ENCODE results near the gene GRAP2. TPM values are rescaled to one million over a fixed set of nuclear protein-coding genes. Genes with fewer than 3 reads are reported as not detected.

GRAP2 gene
- total RNA-seq, 1 experiment from 2014 or later: 0.42 TPM

- Histone ChIP-seq H3K9me2 (ENCODE audit: insufficient read depth) (no peaks in the 10 kb centered on the region), H3K27ac (ENCODE audit: low read depth, low read length) (no peak overlapping the region), H3K4me3 (replicated peaks in 1 of 2; ENCODE audit: low read depth in 1 of 2, low read length in 2 of 2) (no peak overlapping the region), H3K9me3 (ENCODE audit: control insufficient read depth in 1 of 2, insufficient read depth in 1 of 2, low read depth in 1 of 2, low read length in 2 of 2) (no peaks in the 10 kb centered on the region), H3K36me3 (ENCODE audit: control insufficient read depth in 1 of 2, insufficient read depth in 2 of 2, low read length in 2 of 2) (peaks cover 6% of the 10 kb centered on the region in 2 experiments; a peak in 2 of 4 replicates), H3K4me2 (ENCODE audit: low read length) (no peak overlapping the region), H4K20me1 (ENCODE audit: insufficient read depth) (no peaks in the 10 kb centered on the region), H3K4me1 (ENCODE audit: control insufficient read depth in 1 of 2, insufficient read depth in 2 of 2, low read length in 2 of 2) (peaks cover 21 to 30% of the 10 kb centered on the region in 2 experiments), H3K79me2 (ENCODE audit: insufficient read depth, low read length) (peaks cover 81% of the 10 kb centered on the region), H3K27me3 (ENCODE audit: insufficient read depth, low read length) (no peaks in the 10 kb centered on the region), H3K9ac (ENCODE audit: low read length) (no peak overlapping the region), H2AFZ (ENCODE audit: low read depth, low read length, poor library complexity, severe bottlenecking) (no peak overlapping the region)
- DNase-seq (ENCODE audit: low read depth, low spot score) (no peak), ATAC-seq (no peak)
- intact Hi-C loops (cut with micrococcal nuclease): no loop called here
- CTCF ChIA-PET: no interaction called here
- POLR2A ChIA-PET: no interaction called here
- BruUV-seq (replicated peaks): no TSS peak
- RAD21 ChIA-PET (ENCODE audit: low non-redundant PET in 1 of 2, low total read pairs in 2 of 2, uncharacterized antibody in 2 of 2, unreplicated experiment in 2 of 2): no interaction called here
- no peak for TF ChIP-seq EZH2phosphoT487 (IDR thresholded peaks at IDR 0.05; ENCODE audit: borderline replicate concordance)
- TF ChIP-seq SRF (IDR thresholded peaks at IDR 0.05; ENCODE audit: low read depth): no peak
- TF ChIP-seq MAX (IDR thresholded peaks at IDR 0.05): no peak
- no peak for TF ChIP-seq ZFX (IDR thresholded peaks at IDR 0.05)
Observed at GRCh38 chr22:40001106-40001505, 100.2 kb downstream of the GRAP2 start.

- Histone ChIP-seq H3K4me1 (ENCODE audit: control insufficient read depth in 1 of 2, insufficient read depth in 2 of 2, low read length in 2 of 2) (peaks cover 14 to 21% of the 10 kb centered on the region in 2 experiments; a peak in 3 of 4 replicates), H3K9me2 (ENCODE audit: insufficient read depth) (no peaks in the 10 kb centered on the region), H3K4me2 (ENCODE audit: low read length) (no peak overlapping the region), H3K79me2 (ENCODE audit: insufficient read depth, low read length) (peaks cover 74% of the 10 kb centered on the region), H3K27me3 (ENCODE audit: insufficient read depth, low read length) (no peaks in the 10 kb centered on the region), H2AFZ (ENCODE audit: low read depth, low read length, poor library complexity, severe bottlenecking) (no peak overlapping the region), H3K9me3 (ENCODE audit: control insufficient read depth in 1 of 2, insufficient read depth in 1 of 2, low read depth in 1 of 2, low read length in 2 of 2) (no peaks in the 10 kb centered on the region), H3K36me3 (ENCODE audit: control insufficient read depth in 1 of 2, insufficient read depth in 2 of 2, low read length in 2 of 2) (peaks cover 6% of the 10 kb centered on the region in 2 experiments; a peak in 2 of 4 replicates), H3K27ac (ENCODE audit: low read depth, low read length) (no peak overlapping the region), H3K9ac (ENCODE audit: low read length) (no peak overlapping the region), H4K20me1 (ENCODE audit: insufficient read depth) (no peaks in the 10 kb centered on the region), H3K4me3 (replicated peaks in 1 of 2; ENCODE audit: low read depth in 1 of 2, low read length in 2 of 2) (no peak overlapping the region)
- DNase-seq (ENCODE audit: low read depth, low spot score): no peak
- no TSS peak for BruUV-seq (replicated peaks)
- CTCF ChIA-PET: no interaction called here
- RAD21 ChIA-PET (ENCODE audit: low non-redundant PET in 1 of 2, low total read pairs in 2 of 2, uncharacterized antibody in 2 of 2, unreplicated experiment in 2 of 2): no interaction called here
- no peak for ATAC-seq
- no peak for TF ChIP-seq ZBTB33 (IDR thresholded peaks at IDR 0.05; ENCODE audit: extremely low read depth, insufficient replicate concordance, low read length)
- TF ChIP-seq POLR2AphosphoS5 (IDR thresholded peaks at IDR 0.05; ENCODE audit: low read depth, low read length): no peak
- TF ChIP-seq SIN3A (IDR thresholded peaks at IDR 0.05; ENCODE audit: low read depth): no peak
- TF ChIP-seq SRF (IDR thresholded peaks at IDR 0.05; ENCODE audit: low read depth): no peak
- TF ChIP-seq MAX (IDR thresholded peaks at IDR 0.05): no peak
- TF ChIP-seq RAD21 (IDR thresholded peaks at IDR 0.05; ENCODE audit: low read depth): no peak
- no peak for TF ChIP-seq SP1 (IDR thresholded peaks at IDR 0.05; ENCODE audit: low read depth)
- no peak for TF ChIP-seq EZH2phosphoT487 (IDR thresholded peaks at IDR 0.05; ENCODE audit: borderline replicate concordance)
- no peak for TF ChIP-seq JUND (IDR thresholded peaks at IDR 0.05)
- TF ChIP-seq EZH2 (IDR thresholded peaks at IDR 0.05): no peak
- TF ChIP-seq POLR2A (IDR thresholded peaks at IDR 0.05; ENCODE audit: borderline replicate concordance, extremely low read depth, insufficient read depth, insufficient read length): no peak
- TF ChIP-seq ZNF274 (IDR thresholded peaks at IDR 0.05; ENCODE audit: low read depth, low read length): no peak
- TF ChIP-seq FOSL1 (IDR thresholded peaks at IDR 0.05; ENCODE audit: low read depth): no peak
- POLR2A ChIA-PET: no interaction called here
- intact Hi-C loops (cut with micrococcal nuclease): no loop called here
Observed at GRCh38 chr22:40001800-40002577, 101.1 kb downstream of the GRAP2 start.
